ENCODE measurements around the gene CYP2S1. TPM values are rescaled to one million over a fixed set of nuclear protein-coding genes. Genes with fewer than 3 reads are reported as not detected.
"Not testable (repeated sequence)": the region's sequence is repeated elsewhere in the genome, so short reads cannot be mapped to it uniquely, and the experiment has no call there.

The CYP2S1 gene
- total RNA-seq, 1 donor from 2014 or later = 7.1 TPM

DNA sequence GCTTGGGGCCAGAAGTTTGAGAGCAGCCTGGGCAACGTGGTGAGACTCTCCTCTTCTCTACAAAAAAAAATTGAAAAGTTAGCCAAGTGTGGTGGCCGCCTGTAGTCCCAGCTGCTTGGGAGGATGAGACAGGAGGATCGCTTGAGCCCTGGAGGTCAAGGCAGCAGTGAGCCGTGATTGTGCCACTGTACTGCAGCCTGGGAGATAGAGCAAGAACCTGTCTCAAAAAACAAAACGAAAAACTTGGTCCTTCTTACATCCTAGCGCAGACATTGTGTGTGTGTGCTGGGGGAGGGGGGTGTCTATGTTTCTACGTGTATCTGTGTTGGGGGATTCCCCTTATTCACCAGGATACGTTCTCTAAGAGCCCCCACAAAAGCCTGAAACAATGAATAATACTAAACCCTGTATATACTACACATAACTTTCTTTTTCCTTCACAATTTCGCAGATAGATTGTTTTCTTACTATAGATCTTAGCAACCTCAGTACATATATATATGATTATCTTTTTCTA, 33.9 kb downstream of the CYP2S1 start:
- DNase-seq (ENCODE audit: extremely low spot score in 2 of 2) = no peak
- intact Hi-C loops (cut with DNase I) = no loop called here
- Histone ChIP-seq H3K4me3 (peak overlapping the region; percentile 40 to 62), H3K36me3 (no peaks in the 10 kb centered on the region), H3K4me1 (peaks cover 46% of the 10 kb centered on the region), H3K27me3 (no peaks in the 10 kb centered on the region), H3K27ac (peak overlapping the region; percentile 77), H3K9me3 (no peaks in the 10 kb centered on the region)
- TF ChIP-seq POLR2AphosphoS5 (IDR thresholded peaks at IDR 0.05; ENCODE audit: insufficient read depth in 1 of 2, low read depth in 1 of 2) = no peak
- no peak for TF ChIP-seq POLR2A (IDR thresholded peaks at IDR 0.05)
- no peak for TF ChIP-seq CTCF (IDR thresholded peaks at IDR 0.05)

- Histone ChIP-seq H3K4me1 (peaks cover 36% of the 10 kb centered on the region), H3K4me3 (no peak overlapping the region), H3K27me3 (no peaks in the 10 kb centered on the region), H3K27ac (no peak overlapping the region), H3K9me3 (no peaks in the 10 kb centered on the region), H3K36me3 (peaks cover 0 to 6% of the 10 kb centered on the region in 2 donors)
- intact Hi-C loops (cut with DNase I) = no loop called here
- TF ChIP-seq POLR2A (IDR thresholded peaks at IDR 0.05) (no peak), CTCF (IDR thresholded peaks at IDR 0.05) (no peak), POLR2AphosphoS5 (IDR thresholded peaks at IDR 0.05; ENCODE audit: insufficient read depth in 1 of 2, low read depth in 1 of 2) (no peak)
- no peak for DNase-seq (ENCODE audit: extremely low spot score in 2 of 2)
These were observed 35.5 kb downstream of the CYP2S1 start for GRCh38 chr19:41228486-41228885.

DNA sequence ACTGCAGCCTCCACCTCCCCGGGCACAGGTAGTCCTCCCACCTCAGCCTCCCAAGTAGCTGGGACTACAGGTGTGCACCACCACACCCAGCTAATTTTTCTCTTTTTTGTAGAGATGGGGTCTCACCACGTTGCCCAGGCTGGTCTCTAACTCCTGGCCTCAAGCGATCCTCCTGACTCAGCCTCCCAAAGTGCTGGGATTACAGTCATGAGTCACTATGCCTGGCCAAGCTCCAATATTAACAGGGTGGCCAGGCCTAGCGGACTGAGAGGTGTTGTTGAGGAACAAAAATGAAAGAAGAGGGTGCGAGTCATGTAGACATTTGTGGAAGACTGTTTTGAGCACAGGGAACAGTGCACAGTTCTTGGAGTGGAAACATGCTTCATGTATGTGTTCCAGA, 36.3 kb downstream of the CYP2S1 start:
- intact Hi-C loops (cut with DNase I); DNase-seq (ENCODE audit: extremely low spot score in 2 of 2); H3K27me3 ChIP-seq; H3K9me3 ChIP-seq; H3K27ac ChIP-seq; H3K4me3 ChIP-seq: not testable (repeated sequence)
- H3K36me3 ChIP-seq = peaks cover 0 to 12% of the 10 kb centered on the region in 2 donors
- peaks cover 30% of the 10 kb centered on the region for H3K4me1 ChIP-seq

- DNase-seq (ENCODE audit: extremely low spot score in 2 of 2) = no peak
- peaks cover 0 to 18% of the 10 kb centered on the region in 2 donors for H3K36me3 ChIP-seq
- H3K9me3 ChIP-seq = no peaks in the 10 kb centered on the region
- H3K4me1 ChIP-seq = peaks cover 24% of the 10 kb centered on the region
- no peak overlapping the region for H3K27ac ChIP-seq
- intact Hi-C loops (cut with DNase I) = no loop called here
- TF ChIP-seq POLR2AphosphoS5 (IDR thresholded peaks at IDR 0.05; ENCODE audit: insufficient read depth in 1 of 2, low read depth in 1 of 2) (no peak), CTCF (IDR thresholded peaks at IDR 0.05) (no peak), POLR2A (IDR thresholded peaks at IDR 0.05) (no peak)
- no peak overlapping the region for H3K4me3 ChIP-seq
- no peaks in the 10 kb centered on the region for H3K27me3 ChIP-seq
These were observed 37.2 kb downstream of the CYP2S1 start for GRCh38 chr19:41230067-41230857.

DNA sequence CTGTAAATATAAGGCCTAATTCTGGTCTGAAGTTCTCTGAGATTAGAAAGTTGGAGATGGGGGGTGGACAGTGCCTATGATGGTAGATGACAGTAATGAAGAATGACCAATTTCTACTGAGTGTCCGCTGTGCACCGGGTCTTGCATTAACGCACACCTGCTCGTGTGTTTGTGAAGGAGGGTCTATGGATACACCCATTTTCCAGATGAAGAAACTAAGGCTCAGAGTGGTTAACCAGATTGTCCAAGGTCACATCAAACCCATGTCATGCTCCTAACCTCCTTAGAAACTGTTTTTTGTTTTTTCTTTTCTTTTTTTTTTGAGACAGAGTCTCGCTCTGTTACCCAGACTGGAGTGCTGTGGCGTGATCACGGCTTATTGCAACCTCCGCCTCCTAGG, 39.7 kb downstream of the CYP2S1 start:
- no peak overlapping the region for H3K4me3 ChIP-seq
- H3K36me3 ChIP-seq = peaks cover 0 to 26% of the 10 kb centered on the region in 2 donors
- H3K27me3 ChIP-seq = no peaks in the 10 kb centered on the region
- no peak for TF ChIP-seq POLR2AphosphoS5 (IDR thresholded peaks at IDR 0.05; ENCODE audit: insufficient read depth in 1 of 2, low read depth in 1 of 2)
- no peak for TF ChIP-seq POLR2A (IDR thresholded peaks at IDR 0.05)
- no peak for TF ChIP-seq CTCF (IDR thresholded peaks at IDR 0.05)
- no peak for DNase-seq (ENCODE audit: extremely low spot score in 2 of 2)
- H3K27ac ChIP-seq = no peak overlapping the region
- intact Hi-C loops (cut with DNase I) = no loop called here
- no peaks in the 10 kb centered on the region for H3K4me1 ChIP-seq
- no peaks in the 10 kb centered on the region for H3K9me3 ChIP-seq

Data from vagina (tissue), 2 donors.